Stimulated activated CD4-positive, alpha-beta T cell treated with anti-CD3 and anti-CD28 coated beads, Interleukin-15, amount 100 ng/mL, for 24 hours (primary cell): ENCODE measurements around the gene UROC1.
"Not testable (repeated sequence)": the region's sequence is repeated elsewhere in the genome, so short reads cannot be mapped to it uniquely, and the experiment has no call there.

ENCODE experiments used
- DNase-seq: peaks from one replicate; pipeline ENCODE4 v3.0.0-alpha.2; 2020

The UROC1 gene

DNA sequence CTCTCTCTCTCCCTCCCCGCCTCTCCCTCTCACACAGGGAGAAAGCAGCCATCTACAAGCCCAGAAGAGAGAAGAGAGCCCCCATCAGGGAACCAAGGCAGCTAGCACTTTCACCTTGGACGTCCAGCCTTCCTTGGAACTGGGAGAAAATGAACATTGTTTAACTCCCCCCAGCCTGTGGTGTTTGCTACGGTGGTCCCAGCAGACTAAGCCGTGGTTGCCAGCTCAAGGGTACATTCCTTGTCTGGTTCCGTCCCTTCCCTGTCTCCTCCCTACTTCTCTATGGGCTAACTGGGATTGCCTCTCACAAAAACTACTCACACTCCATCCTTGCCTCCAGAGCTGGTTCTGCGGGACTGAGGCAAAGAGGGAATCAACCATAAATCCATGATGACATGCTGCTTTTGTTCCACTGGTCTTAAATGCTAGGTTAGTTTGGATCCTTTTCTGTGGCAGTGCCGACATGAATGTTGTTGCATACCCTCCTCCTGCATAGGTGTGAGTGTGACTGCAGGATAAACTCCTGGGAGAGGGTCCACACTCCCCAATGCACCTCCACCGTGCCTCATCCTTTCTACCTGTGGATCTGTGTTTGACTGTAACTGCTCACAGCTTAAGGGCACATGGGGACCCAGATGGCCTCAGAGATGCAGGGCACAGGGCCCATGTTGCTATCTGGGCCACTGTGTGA is 29.1 kb upstream of the UROC1 start:
- no peak for DNase-seq

DNA sequence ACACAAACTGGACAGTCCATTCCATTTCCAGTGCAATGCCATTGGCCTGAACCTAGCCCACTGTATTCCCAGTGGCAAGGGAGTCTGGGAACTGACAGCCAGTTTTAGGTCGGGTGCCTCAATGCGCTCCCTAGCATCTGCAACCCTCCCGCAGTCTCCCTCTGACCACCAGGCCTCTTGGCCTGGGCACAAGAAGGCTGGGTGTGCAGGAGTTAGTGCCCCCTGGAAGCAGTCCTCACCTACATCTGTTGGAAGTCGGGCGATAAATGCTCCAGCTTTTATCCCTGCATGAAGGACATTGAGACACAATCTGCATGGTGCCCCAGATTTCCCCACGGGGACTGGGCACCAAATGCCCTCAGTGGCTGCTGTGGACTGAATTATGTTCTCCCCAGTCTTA is 28.4 kb upstream of the UROC1 start:
- no peak for DNase-seq

DNA sequence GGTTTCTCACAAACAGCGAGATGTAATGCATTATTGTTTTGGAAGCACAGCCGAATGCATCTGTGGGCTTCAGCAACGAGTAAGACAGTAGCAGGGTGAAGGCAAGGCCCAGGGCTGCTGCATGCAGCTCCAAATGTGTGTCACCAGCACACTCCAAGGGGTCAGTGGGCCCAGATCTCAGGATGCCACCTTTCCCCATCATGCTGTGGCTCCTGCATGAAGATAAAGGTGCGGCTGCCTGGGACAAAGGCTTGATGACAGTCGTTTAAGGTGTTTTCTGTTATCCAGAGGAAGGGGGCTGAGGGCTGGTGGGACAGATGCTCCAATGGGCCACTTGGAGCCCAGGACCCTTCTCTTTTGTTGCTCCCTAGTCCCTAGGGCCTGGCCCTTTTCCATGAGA is 28.0 kb upstream of the UROC1 start:
- no peak for DNase-seq

DNA sequence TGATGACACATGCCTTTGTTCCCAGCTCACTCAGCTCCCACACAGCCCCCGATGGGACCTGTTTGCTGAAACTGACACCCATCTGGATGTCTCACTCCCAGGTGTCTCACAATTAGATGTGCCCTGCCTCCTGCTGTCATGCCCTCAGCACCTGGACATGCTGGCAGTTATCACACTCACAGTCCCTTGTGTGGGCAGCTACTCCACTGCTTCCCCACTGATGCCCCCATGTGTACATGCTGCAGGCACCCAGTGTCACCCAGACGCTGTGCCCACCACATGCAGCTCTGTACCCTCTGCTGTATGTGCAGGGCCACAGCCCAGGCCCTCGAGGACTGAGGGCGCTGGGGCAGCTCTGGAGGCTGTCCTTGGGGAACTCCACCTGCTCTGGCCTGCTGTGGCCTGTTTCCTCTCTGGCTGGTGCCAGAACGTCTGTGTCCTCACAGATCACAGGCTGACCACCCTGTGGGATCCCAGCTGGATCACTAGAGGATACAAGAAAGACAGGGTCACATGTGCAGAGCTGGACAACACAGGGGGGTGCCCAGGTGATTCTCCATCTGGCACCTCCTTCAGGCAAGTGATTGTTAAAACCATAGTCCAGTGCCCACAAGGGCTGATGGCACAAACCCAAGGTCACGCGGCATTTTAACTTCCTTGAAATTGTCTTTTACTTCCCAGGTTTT is 27.2 kb upstream of the UROC1 start:
- DNase-seq = no peak

DNA sequence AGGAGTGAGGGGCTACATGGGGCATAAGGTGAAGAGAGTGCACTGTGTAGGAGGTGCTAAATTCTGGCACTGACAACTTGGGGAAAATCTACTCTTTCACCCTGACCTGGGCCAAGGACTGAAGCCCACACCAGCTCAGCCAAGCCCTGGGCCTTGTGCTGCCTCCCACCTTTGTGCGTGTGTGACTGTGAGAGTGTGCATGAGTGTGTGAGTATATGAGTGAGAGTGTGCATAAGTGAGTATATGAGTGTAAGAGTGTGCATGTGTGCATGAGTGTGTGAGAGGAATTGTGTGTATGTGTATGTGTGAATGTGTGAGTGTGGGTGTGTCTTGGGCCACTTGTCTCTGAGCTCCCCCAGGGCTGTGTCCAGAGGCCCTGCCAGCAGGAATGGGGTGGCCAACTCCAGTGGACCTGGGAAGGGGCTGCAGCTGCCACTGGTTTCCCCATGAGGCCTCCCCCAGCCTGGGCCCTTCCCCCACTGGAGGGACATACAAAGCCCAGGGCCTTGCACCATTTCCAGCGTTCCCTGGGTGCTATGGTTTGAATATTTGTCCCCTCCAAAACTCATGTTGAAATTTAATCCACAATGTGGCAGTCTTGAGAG is 26.0 kb upstream of the UROC1 start:
- no peak for DNase-seq

DNA sequence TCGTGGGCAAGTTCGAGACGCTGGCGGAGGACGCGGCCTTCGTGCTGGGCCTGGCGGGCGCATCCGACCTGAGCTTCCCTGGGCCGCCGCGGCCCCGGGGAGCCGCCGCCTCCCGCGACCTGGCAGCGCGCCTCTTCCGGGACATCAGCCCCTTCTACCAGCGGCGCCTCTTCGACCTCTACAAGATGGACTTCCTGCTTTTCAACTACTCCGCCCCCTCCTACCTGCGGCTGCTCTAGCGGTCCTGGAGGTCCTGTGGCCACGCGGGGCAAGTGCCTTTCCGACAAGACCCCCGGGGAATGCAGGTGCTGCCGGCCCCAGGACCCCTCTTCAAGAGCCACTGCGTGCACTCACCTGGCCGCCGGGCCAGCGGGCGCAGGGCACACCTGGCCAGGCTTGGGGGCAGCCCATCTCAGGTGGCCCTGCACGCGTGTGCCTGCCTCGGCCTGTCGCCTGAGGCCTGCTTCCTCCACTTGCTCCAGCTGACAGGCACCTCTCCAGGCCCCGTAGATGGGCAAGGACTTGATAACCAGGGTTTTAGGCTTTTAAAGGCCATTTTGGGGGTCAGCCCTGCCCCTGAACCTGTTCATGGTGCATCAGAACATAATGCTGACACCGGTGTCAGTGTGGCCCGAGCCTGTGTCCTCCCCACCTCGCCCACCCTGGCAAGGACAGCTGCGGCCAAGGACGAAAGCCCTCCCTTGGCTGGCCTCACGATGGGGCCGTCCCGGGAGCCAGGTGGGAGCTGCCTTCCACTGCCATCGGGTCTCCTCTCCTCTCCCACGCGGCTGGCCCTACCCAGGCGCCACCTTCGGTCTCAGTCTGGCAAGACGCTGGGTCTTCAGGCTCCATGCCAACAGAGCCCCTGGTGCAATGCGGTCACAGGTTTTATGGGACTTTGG is 25.0 kb upstream of the UROC1 start:
- DNase-seq = no peak

DNA sequence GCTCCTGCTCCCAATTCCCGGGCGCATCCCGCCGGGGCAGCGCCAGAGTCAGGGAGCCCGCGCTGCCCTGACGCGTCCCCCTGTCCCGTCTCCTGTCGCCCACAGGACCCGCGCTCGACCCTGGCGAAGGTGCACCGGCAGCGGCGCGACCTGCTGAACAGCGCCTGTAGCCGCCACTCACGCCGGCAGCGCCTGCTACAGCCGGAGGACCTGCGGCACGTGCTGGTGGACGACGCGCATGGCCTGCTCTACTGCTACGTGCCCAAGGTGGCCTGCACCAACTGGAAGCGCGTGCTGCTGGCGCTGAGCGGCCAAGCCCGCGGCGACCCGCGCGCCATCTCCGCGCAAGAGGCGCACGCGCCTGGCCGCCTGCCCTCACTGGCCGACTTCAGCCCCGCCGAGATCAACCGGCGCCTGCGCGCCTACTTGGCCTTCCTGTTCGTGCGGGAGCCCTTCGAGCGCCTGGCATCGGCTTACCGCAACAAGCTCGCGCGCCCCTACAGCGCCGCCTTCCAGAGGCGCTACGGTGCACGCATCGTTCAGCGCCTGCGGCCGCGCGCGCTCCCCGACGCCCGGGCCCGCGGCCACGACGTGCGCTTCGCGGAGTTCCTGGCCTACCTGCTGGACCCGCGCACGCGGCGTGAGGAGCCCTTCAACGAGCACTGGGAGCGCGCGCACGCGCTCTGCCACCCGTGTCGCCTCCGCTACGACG is 24.2 kb upstream of the UROC1 start:
- DNase-seq = no peak

DNA sequence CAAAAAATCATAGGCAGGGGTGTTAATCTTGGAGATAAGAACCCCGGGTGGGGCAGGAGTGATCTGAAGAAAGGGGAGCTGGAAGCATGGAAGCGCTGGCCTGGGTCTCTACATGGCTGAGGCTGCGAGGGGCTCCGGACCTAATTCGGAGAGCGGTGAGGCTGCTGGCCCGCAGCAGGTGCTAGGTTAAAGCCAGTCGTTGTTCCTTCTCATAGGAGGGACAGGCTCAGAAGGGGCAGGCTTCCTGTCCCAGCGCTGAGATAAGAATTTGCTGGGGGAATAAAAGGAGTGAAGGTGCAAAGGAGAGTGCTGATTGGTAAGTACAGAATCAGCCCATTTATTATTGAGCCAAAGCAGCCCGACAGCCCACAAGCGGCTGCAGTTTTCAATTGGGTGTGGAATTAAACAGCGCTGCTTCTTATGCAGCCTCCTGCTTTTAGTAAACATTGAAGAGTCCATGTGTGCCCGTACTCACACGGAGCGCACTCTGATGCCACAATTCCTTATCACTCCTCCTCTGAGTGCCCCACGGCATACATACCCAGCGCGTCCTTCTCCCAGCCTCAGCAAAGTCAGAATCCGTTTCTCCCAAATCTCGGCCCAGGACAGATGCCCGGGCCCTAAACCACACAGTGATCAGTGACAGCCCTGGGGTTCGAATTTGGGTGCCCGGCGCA is 23.5 kb upstream of the UROC1 start:
- DNase-seq = no peak

DNA sequence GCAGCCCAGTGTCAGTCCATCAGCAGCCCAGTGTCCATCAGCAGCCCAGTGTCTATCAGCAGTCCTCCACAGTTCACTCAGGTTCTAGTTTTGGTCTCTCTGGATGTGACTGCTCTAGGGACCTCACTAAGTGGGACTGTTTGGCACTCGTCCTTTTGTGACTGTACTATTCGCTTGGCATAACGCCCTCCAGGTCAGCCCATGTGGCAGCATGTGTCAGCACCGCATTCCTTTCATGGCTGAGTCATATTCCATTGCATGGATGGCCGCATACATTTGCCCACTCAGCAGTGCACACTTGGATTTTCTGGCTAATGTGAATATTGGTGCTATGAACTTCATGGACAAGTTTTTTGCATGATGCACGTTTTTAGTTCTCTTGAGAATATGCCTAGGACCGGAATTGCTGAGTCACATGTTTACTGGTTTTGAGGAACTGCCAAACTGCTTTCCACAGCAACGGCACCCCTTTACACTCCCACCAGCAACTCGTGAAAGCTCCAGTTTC is 22.8 kb upstream of the UROC1 start:
- no peak for DNase-seq

DNA sequence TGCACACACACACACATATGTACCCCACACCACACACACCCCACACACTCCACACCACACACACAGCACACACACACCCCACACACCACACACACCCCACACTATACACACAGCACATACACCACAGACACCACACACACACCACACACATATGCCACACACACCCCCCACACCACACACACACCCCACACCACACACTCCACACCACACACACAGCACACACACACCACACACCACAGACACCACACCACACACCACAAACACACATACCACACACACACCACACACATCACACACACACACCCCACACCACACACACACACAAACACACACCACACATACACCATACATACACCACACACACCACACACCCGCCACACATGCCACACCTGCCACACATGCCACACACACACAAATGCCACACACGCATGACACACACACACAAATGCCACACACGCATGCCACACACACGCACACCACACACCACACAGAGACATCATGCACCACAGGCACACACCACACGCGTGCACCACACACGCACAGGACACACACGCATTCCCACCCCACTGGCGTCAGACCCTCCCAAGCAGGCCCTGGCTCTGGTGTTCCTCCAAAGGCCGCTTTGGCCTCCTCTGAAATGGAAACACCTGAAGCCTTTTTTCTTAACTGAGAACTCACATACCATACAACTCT is 22.1 kb upstream of the UROC1 start:
- no peak for DNase-seq

DNA sequence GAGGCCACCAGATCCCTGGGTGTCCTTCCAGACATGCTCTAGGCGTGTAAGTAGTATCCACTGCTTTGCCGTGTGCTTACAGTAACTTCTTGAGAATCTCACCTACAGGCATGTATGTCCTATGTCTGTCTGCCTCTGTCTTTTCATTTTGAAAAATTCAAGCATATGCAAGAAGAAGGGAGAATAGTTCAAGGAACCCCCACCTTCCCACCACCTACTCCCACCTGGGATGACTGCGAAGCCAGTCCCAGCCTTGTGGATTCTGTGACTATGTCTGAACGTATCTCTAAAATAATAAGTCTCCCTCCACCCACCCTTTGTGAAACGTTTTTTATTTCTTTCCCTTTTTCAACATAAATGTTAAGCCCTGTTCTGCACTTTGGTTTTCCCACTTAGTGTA is 21.4 kb upstream of the UROC1 start:
- no peak for DNase-seq

DNA sequence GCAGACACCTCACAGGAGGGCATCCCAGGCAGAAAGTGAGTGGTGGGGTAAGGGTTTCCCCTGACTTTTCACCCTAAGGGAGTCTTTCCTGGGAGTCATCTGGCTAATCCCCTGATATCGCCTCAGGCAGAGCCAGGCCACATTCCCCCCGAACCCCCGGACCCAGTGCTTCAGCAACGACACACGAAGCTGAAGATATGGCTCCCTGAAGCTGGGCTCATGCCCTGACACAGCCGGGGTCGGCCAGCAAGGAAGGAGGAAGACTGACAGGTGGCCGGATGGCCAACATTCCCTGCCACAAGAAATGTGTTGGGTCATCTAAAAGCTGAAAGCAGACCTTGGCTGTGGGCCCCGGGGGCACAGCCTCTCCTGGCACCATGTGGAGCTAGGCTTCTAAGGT is 20.7 kb upstream of the UROC1 start:
- DNase-seq = no peak

DNA sequence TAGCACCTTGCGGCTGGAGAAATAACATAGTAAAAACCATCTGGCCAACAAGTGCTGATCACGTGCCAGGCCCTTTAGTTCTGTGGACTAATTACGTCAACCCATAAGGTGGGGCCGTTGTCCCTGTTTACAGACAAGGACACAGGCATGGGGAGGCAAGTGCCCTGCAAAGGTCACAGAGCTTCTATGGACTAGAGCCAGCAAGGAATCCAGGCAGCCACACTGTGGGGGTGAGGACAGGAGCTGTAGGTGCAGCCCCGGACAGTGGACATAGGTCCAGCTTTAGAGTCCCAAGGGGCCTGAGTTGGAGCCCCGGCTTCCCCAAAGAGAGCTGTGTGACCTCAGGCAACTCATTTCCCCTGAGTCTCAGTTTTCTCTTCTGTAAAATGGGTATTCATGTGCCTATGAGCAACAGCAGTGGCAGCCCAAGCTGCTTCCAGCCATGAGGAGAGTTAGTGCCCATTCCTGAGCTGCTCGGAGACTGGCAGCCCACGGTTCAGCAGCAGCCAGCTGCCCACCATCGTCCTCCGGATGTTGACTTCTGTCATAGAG is 20.2 kb upstream of the UROC1 start:
- DNase-seq = no peak

DNA sequence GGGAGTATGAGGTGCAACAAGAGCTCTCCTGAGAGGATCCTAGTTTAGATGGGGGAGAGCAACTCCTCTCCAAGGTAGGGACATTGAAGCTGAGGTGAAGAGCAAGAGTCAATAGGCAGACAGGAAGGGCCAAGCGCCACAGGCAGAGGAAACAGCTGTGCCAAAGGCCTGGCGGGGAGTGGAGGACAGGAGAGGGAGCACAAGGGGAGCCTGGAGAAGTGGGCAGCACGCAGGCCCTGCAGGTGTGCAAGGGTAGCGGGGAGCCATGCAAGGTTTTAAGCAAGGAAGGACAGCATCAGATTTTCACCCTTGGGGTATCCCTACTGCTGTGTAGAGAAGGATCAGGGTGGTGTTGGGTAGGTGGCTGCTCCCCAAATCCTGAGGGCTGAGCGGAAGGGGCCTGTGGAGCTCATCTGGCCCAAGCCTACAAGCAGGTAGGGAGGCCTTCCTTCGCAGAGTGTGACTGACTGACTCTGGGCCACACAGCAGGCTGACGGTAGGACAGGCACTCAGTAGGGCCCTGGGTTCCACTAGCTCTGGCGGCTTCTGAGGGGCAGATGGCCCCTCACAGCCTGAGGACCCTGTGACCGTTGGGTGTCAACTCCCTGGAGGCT is 19.6 kb upstream of the UROC1 start:
- DNase-seq = no peak

DNA sequence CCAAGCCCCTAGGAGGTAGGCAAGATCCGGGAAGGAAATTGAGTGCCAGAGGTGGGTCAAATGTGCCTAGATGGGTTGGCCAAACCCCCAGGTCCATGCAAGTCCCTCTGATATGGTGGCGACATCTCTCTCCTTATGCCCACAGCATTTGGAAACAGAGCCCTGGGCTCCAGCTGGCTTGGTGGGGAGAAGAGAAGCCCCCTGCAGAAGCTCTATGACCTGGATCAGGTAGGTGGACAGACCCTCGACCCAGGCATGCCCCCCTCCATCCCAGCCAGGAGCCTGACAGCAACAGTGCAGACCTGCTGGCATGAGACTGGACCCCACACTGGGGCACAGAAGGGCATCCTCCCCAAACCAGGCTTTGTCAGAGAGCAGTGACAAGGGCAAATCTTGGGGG is 18.6 kb upstream of the UROC1 start:
- no peak for DNase-seq

DNA sequence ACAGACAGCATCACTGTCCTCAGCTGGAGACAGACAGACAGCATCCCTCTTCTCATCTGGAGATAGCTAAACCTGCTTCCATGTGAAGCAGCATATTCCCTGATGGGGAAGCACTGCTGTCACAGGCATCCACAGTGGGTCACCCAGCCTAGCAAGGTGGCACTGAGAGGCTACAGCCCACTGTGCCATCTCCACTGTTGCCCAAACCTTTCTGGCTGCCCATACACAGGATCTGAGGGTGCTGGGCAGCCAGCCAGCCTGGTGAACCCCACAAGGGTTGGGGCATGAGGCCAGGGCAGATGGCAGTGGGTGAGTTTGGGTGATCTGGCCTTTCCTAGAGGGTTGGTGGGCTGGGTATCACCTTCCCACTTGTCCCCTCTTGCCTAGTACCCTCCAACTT is 18.1 kb upstream of the UROC1 start:
- no peak for DNase-seq

DNA sequence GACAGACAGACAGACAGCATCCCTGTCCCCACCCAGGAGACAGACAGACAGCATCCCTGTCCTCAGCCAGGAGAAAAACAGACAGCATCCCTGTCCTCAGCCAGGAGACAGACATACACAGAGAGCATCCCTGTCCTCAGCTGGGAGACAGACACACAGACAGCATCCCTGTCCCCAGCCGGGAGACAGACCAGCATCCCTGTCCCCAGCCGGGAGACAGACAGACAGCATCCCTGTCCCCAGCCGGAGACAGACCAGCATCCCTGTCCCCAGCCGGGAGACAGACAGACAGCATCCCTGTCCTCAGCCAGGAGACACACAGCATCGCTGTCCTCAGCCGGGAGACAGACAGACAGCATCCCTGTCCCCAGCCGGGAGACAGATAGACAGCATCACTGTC is 17.1 kb upstream of the UROC1 start:
- not testable (repeated sequence) for DNase-seq

DNA sequence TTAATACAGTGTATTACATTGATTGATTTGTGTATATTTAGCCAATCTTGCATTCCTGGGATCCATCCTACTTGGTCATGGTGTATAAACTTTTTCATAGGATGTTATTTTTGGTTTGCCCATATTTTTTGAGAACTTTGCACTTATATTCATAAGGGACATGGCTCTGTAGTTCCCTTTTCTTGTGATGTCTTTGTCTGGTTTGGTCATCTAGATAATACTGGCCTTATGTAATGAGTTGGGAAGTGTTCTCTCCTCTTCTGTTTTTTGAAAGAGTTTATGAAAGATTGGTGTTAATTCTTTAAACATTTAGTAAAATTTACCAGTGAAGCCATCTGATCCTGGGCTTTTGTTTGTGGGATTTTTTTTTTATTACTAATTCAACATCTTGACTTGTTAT is 15.9 kb upstream of the UROC1 start:
- DNase-seq = no peak

DNA sequence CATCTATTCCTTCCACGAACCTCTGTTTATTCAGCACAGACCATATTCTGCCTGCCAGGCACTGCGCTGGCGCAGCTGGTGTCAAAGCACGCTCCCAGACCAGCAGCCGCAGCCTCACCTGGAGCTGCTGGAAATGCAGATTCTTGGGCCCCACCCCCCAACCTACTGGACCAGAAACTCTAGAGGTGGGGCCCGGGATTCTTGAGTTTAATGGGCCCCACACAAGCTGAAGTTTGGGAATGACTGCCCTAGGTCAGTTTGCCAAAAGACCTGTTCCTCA is 13.4 kb upstream of the UROC1 start:
- DNase-seq = no peak

DNA sequence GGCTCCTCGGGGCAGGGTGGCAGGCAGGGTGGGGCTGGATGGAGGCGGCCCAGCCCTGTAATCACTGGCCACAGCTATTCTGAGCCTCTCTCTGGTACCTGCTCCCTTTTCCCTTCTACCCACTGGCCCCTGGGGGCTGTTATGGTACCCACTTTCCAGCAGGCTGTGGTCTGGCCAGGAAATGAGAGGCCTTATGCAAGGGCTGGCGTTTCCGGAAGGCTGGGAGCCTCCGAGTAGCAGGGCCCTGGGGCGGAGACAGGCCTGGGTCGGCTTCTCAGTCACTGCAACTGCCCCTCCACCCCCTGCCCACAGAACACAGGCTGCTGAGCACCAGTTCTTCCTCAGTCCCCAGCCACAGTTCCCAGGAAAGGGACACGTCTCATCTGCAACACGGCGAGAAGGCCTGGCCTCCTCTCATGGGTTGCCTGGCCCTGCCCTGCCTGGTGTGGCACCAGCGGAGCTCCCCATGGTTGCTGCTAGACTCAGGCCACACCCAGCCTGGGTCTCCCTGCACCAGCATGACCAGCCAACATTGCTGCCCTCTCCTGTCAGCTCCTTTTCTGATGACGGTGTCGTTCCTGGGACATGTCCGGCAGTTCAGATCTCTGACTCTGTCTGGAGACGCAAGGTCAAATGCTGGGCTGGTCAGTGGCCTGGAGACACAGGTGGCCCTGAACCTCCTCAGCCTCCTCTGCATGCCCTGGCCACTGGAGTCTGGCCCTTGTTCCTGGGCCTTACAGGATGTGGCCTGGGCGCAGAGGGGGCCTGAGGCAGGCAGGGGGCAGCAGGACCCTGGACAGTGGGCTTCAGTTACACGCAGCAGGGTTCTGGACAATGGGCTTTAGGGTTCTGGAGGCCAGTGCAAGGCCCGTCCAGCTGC is 12.8 kb upstream of the UROC1 start:
- DNase-seq = no peak
